Activated gamma-delta T cell treated with Interleukin-2 at 50 U/mL for 16 hours (primary cell): ENCODE measurements around the gene ZGRF1.
"Not testable (repeated sequence)": the region's sequence is repeated elsewhere in the genome, so short reads cannot be mapped to it uniquely, and the experiment has no call there.

Experiments used
- DNase-seq: peaks from one replicate; pipeline ENCODE4 v3.0.0-alpha.2; 2020

Gene ZGRF1

DNA sequence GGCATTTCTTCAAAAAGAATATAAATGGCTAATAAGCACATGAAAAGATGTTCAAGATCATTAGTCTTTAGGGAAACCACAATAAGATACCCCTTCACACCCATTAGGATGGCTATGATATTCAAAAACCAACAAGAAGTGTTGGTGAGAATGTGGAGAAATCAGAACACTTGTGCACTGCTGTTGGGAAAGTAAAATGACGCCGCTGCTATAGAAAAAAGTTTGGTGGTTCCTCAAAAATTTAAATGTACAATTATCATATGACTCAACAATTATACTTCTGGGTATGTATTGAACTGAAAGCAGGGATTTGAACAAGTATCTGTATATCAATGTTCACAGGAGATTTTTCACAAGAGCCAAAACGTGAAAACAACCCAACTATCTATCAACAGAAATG lies 91.4 kb downstream of the ZGRF1 start:
- no peak for DNase-seq

DNA sequence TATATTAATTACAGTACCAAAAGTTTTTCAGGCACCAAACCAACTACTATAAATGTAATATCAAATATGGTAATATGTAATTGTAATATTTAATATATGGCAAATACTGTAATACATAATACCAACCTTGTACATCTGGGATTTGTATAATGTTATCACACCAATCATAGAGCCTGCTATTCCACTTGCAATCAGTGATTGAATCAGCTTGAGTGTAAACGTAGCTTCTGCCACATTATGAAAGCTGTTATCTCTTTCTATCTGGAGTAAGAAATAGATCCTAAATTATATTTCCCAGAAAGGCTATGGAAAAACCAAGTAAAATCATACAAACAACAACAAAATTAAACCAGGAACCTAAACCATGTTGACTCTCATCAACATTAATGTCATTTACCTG lies 96.0 kb downstream of the ZGRF1 start:
- no peak for DNase-seq

DNA sequence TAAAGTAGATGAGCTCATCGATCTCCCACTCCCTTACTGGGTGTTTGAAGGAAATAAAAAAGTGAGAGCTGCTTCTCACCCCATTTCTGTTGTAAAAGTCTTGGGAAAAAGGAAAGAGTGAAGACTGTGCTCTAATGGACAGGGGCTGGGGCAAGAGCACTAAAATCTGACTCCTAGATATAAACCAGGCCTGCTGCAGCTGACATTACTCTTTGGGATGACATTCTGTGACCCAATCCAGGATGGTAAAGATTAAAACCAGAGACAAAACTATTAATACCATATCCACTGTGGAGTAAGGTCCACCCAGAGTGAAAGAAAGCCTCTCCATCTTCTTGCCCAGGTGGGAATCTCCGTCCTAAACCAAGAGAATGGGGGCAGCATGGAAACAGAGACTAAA lies 100.6 kb downstream of the ZGRF1 start:
- DNase-seq: no peak

DNA sequence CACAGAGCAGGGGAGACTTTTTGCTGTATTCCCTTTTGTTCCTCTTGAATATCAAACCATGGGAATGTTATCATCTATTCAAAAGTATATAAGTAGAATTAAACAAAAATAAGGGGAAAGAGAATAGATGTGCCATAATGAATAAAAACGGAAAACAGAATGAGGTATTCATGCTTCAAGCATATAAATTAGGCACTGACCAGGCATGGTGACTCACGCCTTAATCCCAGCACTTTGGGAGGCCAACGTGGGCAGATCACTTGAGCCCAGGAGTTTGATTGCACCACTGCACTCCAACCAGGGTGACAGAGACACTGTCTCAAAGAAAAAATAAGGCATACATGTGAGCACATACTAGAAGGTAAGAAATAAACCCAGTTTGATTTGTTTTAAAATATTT lies 104.4 kb downstream of the ZGRF1 start:
- DNase-seq: no peak

DNA sequence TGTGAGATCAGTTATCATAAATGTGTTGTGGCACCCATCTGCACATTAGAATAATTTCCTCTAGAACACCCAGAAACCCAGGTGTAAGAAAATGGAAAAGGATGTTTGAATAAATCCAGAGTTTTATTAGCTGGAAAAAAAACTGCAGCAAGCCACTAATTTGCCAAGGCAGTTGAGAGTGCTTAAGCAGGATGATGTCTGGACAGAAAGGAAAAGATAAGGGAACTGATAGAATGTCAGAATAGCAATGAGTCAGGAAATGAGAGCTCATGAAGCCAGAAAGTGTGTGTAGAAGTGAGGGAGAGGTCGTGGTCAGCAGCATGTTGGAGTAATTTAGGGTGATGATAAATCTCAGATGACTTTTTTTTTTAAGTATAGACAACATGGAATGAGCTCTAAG lies 105.6 kb downstream of the ZGRF1 start:
- DNase-seq: no peak

DNA sequence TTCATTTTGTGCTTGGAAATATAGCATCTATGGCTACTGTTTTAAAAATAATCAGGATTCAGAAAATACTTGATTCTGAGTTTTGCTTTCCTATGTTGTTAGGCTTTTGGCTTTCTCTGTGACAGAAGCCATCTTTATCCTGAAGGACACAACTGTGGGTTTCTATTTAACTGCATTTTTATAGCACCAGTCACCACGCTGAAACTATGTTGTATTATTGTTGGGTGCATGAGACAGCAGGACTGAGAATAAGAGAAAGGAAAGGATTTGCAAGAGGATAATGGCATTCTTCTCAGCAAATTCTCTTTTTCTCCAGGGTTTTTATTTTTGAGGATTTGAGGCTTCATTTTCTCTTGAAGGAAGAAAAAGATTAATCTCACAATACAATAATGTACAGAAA lies 110.6 kb downstream of the ZGRF1 start:
- no peak for DNase-seq

DNA sequence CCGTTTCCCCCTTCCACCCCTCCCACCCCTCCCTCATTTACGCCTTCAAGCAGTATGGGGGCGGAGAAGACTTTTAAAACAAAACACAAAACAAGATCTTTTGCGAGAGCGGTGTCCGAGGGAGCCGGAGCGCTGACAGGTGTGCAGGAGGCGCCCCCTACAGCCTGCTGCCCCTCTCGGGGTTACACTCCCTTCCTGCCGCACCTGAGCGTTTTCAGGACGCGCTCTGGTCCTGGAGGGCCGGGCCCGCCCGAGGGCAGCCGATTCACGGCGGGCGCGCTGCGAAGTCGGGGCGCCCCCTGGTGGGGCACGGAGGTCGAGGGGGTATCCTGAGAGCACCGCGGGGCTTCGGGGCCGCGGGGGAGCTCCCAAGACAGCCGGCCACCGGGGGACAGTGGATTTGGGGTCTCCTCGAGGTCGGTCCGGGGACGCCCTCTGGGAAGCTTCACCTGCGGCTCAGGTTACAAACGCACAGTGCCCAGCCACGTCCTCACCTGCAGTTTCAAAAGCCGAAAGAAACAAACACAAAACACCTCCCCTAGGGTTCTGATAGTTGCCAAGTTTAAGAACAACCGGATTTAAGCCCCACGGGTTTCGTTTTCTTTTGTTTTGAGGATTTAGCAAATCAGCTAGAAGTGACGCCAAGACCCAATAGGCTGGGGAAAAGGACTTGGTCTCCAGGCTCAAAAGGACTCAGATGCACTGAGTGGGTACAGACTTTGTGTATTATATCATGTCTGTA lies 112.8 kb downstream of the ZGRF1 start:
- peak; percentile 69 for DNase-seq

DNA sequence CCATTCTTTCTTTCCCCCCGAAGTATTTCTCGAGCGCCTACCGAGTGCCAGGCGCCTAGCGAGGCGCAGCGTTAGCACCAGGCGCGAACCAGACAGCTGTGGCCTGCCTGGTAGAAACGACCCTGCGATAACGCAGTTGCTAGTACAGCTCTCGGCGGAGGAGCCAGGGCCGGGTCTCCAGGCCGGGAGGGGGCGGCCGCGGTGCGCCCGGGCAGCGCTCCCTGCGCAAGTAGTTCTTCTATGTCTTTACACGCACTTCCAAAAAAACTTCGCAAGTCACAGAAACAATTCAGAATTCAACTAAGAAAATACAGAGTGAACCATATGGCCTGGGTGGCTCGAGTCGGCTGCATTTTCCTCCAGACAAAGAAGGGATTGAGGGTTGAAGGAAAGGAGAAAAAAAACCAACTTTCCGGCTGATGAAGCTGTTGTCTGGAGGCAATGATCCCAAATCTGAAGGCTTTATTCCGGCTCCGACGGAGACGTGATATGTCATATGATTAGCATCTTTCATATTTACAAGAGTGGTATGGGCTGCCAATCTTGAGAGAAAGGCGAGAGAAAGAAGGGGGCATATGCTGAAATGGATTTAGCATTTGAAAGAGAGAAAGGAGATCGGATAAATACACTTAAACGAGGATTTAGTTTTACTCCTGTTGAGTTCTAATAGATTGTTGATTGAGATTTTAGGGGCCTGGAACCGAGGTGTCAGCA lies 113.5 kb downstream of the ZGRF1 start:
- no peak for DNase-seq

DNA sequence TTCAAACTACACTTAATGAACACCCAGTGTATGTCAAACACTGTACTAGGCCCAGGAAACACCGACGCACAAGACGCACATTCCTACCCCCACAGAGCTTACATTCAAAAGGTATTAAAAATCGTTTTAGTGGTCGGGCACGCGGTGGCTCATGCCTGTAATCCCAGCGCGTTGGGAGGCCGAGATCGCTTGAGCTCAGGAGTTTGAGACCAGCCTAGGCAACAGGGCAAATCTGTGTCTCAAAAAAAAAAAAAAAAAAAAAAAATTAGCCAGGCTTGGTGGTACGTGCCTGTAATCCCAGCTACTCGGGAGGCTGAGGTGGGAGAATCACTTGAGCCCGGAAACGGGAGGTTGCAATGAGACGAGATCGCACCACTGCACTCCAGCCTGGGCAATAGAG lies 114.3 kb downstream of the ZGRF1 start:
- DNase-seq: not testable (repeated sequence)

DNA sequence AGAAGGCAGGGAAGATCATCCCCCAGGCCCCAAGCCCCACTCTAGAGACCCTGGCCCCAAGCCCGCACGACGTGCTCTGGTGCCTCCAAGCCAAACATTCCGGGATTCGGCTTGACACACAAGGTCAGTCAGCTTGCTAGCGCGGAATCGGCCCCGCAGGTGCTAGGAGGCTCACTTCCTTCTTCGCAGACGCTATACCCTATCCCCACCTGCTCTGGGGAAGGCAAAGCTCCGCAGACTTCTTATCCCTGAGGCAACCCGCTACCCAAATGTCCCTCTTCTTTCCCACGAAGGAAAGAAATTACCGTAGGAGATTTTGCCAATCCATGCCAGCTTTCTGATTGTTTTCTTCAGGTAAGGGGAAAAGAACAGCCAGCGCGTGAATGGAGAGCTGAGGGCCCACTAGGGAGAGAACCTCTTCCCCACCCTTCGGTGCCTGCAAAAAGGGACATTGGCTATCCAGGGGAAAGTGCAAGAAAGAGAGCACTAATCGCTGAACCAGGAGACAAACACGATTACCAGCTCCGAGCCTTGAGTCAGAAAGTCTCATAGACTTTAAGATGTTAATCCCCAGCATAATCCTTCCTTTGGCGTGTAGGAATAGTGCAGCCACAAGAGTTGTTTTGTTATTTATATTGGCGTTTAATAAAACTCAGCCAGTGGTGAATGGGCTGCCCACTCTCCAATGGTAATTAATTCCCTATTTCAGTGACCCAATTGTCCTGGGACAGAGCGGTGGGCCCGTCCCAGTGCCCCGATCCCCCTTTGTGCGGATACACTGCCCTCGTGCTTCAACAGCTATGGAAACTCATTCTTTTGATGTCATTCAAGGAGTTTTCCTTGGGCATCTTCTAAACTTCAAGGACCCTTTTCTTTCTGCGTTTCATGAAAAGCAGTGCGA lies 115.3 kb downstream of the ZGRF1 start:
- no peak for DNase-seq

DNA sequence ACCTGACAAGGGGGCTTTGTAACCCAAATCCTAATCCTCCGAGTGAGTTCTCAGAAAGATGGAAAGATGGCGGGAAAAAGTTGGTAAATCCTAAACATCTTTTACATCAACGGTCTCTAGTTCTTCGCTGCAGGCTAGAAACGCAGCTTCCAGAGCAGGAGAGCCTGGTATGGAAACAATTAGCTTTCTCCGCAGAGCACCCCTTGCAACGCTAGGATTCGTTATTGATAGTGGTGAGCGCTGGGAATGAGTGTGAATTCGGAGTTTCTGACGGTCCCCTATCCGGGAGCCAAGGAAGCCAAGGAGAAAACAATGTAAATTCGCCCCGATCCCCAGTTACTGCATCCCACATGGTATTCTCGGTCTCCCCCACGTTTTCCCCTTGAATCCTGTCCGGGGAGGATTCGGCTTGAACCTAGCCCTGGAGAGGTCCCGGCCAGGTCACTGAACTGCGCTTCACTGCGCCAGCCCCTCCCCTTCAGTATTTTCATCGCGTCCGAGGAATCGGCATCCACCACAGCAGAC lies 116.0 kb downstream of the ZGRF1 start:
- no peak for DNase-seq

DNA sequence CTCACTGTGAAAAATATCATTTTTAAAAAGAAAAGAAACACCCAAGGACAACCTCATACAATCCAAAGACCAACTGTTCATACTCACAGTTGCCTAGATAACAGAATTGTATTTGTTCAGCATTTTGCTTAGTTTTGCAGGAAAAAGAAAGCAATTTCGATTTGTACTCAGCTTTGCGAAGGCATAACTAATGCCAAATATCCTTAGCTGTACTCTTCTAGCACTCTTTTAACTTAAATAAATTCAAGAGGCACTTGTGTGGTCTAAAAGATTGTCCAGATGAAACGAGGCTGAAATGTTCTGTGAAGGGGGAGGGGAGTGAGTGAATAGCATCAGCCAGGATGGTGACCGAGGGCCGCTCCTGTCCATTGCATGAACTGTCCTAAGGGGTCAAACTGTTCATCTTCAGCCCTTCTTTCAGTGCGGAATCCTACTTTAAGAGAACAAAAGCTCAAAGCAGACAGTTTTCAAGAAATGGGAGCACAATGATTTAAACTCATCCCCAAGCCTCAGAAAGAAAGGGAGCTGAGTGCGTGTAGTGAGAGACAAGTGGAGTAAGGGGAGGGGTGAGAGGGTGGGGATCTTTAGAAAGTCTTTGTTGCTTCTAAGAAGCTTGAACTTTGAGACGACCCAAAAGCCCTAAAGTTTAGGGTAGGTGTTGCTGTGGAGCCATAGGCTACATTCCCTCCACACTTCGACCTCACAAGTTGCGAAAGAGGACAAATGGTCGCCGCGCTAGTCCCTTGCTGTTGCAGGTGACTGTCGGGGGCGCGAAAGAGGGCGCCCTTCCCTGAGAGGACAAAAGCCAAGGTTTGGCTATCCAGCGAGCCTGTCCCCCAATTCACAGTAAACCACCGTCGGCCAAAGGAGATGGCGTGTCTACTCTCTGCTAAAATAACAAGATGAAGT lies 116.8 kb downstream of the ZGRF1 start:
- no peak for DNase-seq

DNA sequence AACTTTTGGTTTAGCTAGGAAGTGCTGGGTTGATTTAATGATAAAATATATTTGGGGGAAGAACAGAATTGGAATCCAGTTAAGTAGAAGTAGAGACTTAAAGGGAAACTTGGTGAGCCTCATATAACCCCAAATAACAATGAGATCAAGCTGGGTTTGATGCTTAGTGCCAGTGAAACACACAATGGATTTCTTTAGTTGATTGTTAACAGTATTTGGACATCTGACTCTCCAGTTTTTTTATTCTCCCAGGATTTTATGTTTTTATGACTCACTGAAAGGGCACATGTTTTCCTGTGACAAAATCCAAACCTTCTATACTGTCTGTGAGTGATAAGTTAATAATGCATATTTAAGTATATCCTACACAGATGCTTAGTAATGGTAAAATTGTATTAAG lies 118.0 kb downstream of the ZGRF1 start:
- DNase-seq: no peak

DNA sequence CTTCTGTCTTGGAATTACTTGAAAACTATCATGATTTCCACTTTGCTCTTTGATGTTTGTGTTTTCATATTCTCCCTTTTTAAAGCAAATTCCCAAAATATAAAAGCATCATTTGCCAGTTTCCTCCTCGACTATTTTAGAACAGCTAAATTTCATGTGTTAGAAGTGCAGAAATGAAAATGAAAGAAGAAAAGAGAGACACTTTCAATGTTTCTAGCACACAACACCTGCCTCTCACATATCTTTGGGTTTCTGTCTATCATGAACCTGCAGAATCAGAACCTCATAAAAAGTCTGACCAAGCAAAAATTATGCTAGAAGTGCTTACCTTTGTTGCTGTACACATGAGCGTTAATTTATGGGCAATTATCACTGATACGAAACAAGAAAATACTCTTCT lies 118.8 kb downstream of the ZGRF1 start:
- DNase-seq: no peak

DNA sequence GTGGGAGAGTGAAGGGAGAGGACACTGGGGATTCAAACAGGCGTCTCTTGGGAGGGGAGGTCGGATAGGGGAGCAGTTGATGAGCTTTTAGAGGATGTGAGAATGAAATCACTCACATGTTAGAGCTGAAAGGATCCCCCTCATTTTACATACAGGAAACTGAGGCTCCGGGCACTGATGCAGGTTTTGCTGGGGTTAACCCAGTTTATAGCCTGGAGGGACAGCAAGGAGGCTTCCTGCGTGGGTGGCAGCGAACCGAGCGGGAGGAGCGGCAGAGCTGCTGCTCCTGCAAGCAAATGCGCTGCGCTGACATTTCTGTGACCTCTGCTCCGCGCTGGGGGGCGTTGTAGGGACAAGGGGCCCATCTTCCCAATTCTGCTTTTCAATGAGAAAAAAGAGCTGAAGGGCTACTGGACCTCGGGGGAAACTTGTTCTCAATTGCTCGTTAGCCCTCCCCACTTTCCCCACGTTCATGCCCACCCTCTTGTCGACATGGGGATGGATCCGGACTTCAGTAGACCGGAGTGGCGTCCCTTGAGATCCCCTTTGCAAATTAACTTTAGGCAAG lies 119.6 kb downstream of the ZGRF1 start:
- no peak for DNase-seq

DNA sequence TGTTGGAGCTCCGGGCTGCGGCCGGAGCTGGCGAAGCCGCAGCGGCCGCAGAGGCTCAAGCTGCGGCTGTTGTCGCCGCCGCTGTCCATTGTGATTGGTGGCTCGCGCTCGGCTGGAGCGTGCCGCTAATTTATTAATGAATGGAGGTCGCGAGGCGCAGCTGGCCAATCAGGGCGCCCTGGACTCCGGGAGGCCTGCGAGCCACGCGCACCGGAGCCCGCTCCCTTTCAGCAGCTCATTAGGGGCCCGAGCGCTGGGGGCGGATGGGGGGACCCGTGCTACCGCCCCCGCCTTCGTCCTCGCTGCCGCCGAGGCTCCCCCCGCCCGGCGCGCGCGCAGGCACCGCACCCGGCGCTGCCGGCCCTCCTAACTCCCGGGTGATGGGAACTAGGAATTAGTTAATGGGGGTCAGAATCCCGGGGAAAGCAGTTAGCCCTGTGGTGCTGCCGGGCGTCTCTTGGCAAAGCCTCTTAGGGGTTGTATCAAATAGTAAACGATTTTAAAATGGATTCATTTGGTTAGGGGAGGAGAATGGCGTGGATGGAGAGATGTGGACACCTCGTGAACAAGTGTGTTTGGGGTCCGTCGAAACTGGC lies 120.1 kb downstream of the ZGRF1 start:
- no peak for DNase-seq

DNA sequence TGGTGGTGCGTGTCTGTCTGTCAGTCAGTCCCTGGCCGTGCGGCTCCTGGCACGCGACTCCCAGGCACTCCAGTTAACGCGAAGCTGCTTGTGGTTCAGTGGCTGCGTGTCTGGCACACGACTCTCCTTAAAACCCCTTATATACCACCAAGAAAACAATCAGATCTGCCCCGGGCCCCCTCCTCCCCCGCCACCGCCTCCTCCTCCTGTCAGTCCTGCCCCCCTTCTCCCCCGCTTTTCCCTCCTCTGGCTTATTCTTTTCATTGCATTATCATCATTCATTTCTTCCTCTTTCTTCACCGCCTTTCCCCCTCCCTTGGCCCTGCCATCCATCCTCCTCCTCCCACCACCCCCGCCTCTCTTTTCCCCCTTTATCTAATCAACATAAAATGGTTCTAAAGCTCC lies 120.6 kb downstream of the ZGRF1 start, which contains the start of gene NEUROG2:
Gene NEUROG2, minus strand, starts transcription at position 115 of the 405 bp plus-strand sequence. CDS start 705 bp downstream, outside the sequence.
- no peak for DNase-seq

DNA sequence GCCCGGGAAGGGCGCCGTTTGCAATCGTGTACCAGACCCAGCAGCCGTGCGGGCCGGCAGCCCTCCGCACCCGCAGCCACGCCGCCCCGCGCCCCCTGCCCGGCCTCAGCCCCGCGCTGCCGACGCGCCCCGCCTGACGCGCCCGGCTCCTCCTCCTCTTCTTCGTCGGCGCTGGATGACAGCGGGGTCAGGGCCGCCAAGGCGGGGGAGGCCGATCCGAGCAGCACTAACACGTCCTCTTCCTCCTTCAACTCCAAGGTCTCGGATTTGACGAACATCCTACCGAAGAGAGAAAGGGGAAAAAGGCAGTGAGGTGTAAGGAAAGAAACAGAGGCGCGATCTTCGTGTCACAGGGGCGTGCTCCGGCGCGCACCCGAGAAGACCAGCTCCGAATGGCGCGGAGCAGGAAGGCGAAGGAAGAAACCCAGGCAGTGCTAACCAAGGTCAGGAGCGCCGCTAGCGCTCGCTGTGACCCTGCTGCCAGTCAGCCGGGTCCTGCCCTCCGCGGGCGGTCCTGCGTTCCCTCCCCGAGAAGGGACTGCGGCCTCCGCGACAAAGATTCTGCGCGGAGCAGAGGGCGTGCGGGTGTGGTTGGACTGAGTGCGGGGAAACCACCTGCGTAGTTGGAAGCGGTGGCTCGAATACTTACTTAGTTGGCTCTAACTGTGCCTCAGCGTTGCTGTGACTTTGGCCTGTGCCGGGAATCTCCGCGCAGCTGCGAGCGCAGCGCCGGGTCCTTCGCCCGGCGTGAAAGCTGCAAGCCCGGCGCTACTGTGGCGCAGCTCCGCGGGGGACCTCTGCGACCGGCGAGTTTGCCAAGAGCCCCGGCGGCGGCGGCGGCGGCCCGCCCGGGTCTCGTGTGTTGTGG lies 121.3 kb downstream of the ZGRF1 start:
- DNase-seq: no peak

DNA sequence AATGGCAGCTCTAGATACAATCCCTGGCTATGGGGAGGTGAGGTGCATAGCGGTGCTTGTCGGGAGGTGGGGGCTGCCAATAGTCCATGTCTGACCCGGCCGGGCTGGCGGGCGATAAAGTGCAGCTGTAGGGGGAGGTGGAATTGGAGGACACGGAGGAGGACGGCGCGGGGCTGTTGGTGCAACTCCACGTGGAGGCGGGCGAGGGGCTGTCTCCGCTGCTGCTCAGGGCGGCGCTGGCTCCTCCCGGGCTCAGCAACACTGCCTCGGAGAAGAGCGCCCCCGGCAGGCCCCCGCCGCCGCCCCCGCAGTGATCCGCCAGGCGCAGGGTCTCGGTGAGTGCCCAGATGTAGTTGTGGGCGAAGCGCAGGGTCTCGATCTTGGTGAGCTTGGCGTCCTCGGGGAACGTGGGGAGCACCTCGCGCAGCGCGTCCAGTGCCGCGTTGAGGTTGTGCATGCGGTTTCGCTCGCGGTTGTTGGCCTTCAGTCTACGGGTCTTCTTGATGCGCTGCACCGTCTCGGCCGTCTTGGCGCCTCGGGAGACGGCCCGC lies 122.0 kb downstream of the ZGRF1 start:
- no peak for DNase-seq
